GM21390 (cell line): ENCODE results near the gene ZFP69.
"Not testable (repeated sequence)": the region's sequence is repeated elsewhere in the genome, so short reads cannot be mapped to it uniquely, and the experiment has no call there.

Experiments used
- ATAC-seq: cut with Tn5 transposase; IDR thresholded peaks from one replicate; pipeline ENCODE4 v1.9.1; 2021; ENCODE audit not compliant: unreplicated experiment

Gene ZFP69

GRCh38 chr1:40476924-40477677 is at the start of gene ZFP69:
Gene ZFP69, plus strand, starts transcription at chr1:40477290. Its CDS starts 2,072 bp downstream, at chr1:40479362.
- ATAC-seq: peak; percentile 84

- ATAC-seq: no peak
These were observed 45.7 kb upstream of the ZFP69 start for GRCh38 chr1:40431385-40431784.

GRCh38 chr1:40432644-40433390 is 44.3 kb upstream of the ZFP69 start:
- no peak for ATAC-seq

- ATAC-seq: no peak
These were observed 41.6 kb upstream of the ZFP69 start for GRCh38 chr1:40435471-40435870.

GRCh38 chr1:40435876-40436275 is 41.2 kb upstream of the ZFP69 start:
- no peak for ATAC-seq

GRCh38 chr1:40438391-40439015 is 38.6 kb upstream of the ZFP69 start:
- ATAC-seq: no peak

- no peak for ATAC-seq
These were observed 37.8 kb upstream of the ZFP69 start for GRCh38 chr1:40439247-40439646.

GRCh38 chr1:40449684-40450494 is 27.2 kb upstream of the ZFP69 start, which contains the start of gene ZFP69B:
Gene ZFP69B, plus strand, starts transcription at chr1:40450476. Its CDS starts 486 bp downstream, at chr1:40450962.
- ATAC-seq: peak; percentile 73

- ATAC-seq: peak; percentile 21
These were observed 26.4 kb upstream of the ZFP69 start for GRCh38 chr1:40450495-40451237.

GRCh38 chr1:40451238-40451585 is 25.9 kb upstream of the ZFP69 start:
- no peak for ATAC-seq

GRCh38 chr1:40454873-40455272 is 22.2 kb upstream of the ZFP69 start:
- ATAC-seq: no peak

- no peak for ATAC-seq
These were observed 14.0 kb upstream of the ZFP69 start for GRCh38 chr1:40462956-40463590.

GRCh38 chr1:40469327-40469726 is 7.8 kb upstream of the ZFP69 start:
- no peak for ATAC-seq

- no peak for ATAC-seq
These were observed 1.8 kb upstream of the ZFP69 start for GRCh38 chr1:40475268-40475667.

- no peak for ATAC-seq
These were observed 576 bp downstream of the ZFP69 start for GRCh38 chr1:40477678-40478053.

GRCh38 chr1:40478276-40478675 is 1.2 kb downstream of the ZFP69 start:
- ATAC-seq: no peak

- ATAC-seq: no peak
These were observed 2.1 kb downstream of the ZFP69 start for GRCh38 chr1:40479156-40479555.

- no peak for ATAC-seq
These were observed 18.3 kb downstream of the ZFP69 start for GRCh38 chr1:40495315-40495903.

GRCh38 chr1:40502651-40503050 is 25.6 kb downstream of the ZFP69 start:
- not testable (repeated sequence) for ATAC-seq

- ATAC-seq: no peak
These were observed 30.9 kb downstream of the ZFP69 start for GRCh38 chr1:40507973-40508372.
